Activated naive CD8-positive, alpha-beta T cell (primary cell): ENCODE results near the gene FAM180A.

Experiments used
- H3K27ac Mint-ChIP-seq: one replicate; pipeline ENCODE4 v1.8.0; 2021; ENCODE audit warnings: mixed read lengths
- H3K27me3 Mint-ChIP-seq: one replicate; pipeline ENCODE4 v1.8.0; 2021; ENCODE audit warnings: mixed read lengths
- H3K36me3 Mint-ChIP-seq: one replicate; pipeline ENCODE4 v1.8.0; 2021; ENCODE audit warnings: mixed read lengths
- H3K4me1 Mint-ChIP-seq: one replicate; pipeline ENCODE4 v1.8.0; 2021; ENCODE audit warnings: low read depth, mixed read lengths
- H3K4me3 Mint-ChIP-seq: one replicate; pipeline ENCODE4 v1.8.0; 2021; ENCODE audit warnings: mild to moderate bottlenecking, mixed read lengths
- H3K9me3 Mint-ChIP-seq: one replicate; pipeline ENCODE4 v1.8.0; 2021; ENCODE audit warnings: low read depth, mixed read lengths

Gene FAM180A

GRCh38 chr7:135716677-135717238, 31.9 kb downstream of the FAM180A start:
- no peaks in the 10 kb centered on the region for H3K36me3 Mint-ChIP-seq

GRCh38 chr7:135715673-135716072, 32.9 kb downstream of the FAM180A start:
- Mint-ChIP-seq H3K9me3 (no peaks in the 10 kb centered on the region), H3K4me1 (no peaks in the 10 kb centered on the region), H3K36me3 (no peaks in the 10 kb centered on the region), H3K27ac (no peak overlapping the region), H3K27me3 (peaks cover 7% of the 10 kb centered on the region), H3K4me3 (no peak overlapping the region)

More at GRCh38 chr7:135716677-135717238, 31.9 kb downstream of the FAM180A start:
- no peaks in the 10 kb centered on the region for H3K9me3 Mint-ChIP-seq
- peaks cover 10% of the 10 kb centered on the region for H3K27me3 Mint-ChIP-seq
- H3K27ac Mint-ChIP-seq: no peak overlapping the region
- no peaks in the 10 kb centered on the region for H3K4me1 Mint-ChIP-seq
- H3K4me3 Mint-ChIP-seq: no peak overlapping the region

DNA sequence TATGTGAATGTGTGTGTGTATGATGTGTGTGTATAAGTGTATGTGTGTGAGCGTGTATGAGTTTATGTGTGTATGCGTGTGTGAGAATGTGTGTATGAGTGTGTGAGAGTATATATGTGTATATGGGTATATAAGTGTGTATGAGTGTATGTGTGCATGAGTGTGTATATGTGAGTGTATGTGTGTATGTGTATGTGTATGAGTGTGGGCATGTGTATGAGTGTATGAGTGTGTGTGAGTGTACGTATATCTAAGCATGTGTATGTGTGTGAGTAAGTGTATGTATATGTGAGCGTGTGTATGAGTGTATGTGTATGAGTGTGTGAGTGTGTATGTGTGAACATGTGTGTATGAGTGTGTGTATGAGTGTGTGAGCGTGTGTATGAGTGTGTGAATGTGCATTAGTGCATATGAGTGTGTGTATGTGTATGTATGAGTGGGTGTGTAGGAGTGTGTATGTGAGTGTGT, 33.5 kb downstream of the FAM180A start:
- H3K27ac Mint-ChIP-seq: no peak overlapping the region
- H3K27me3 Mint-ChIP-seq: peaks cover 7% of the 10 kb centered on the region
- no peaks in the 10 kb centered on the region for H3K4me1 Mint-ChIP-seq
- no peak overlapping the region for H3K4me3 Mint-ChIP-seq
- H3K36me3 Mint-ChIP-seq: no peaks in the 10 kb centered on the region
- H3K9me3 Mint-ChIP-seq: no peaks in the 10 kb centered on the region

GRCh38 chr7:135714534-135715009, 34.0 kb downstream of the FAM180A start:
- Mint-ChIP-seq H3K4me3 (no peak overlapping the region), H3K27ac (no peak overlapping the region), H3K36me3 (no peaks in the 10 kb centered on the region), H3K27me3 (peaks cover 7% of the 10 kb centered on the region), H3K4me1 (no peaks in the 10 kb centered on the region), H3K9me3 (no peaks in the 10 kb centered on the region)

GRCh38 chr7:135713836-135714470, 34.7 kb downstream of the FAM180A start:
- no peaks in the 10 kb centered on the region for H3K4me1 Mint-ChIP-seq
- H3K4me3 Mint-ChIP-seq: no peak overlapping the region
- no peaks in the 10 kb centered on the region for H3K36me3 Mint-ChIP-seq
- no peaks in the 10 kb centered on the region for H3K9me3 Mint-ChIP-seq
- peaks cover 7% of the 10 kb centered on the region for H3K27me3 Mint-ChIP-seq
- no peak overlapping the region for H3K27ac Mint-ChIP-seq

DNA sequence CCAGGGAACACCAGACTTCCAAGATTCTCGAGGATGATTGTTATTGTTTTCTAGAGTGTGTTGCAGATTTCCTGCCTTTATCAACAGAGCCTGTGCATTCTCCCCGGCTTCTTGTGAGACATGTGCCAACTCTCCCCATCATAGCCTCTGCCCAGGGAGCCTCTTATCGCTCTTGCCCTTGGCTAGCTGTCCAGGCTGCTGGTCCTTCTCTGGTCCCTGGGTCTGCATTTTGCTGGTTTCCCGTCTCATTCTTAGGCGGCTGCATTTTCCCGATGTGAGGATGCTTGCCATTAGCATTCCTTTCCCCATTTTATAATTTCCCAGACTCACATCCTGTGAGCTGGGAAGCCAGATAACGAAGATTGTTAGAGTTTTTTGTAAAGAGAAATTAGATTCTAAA, 35.8 kb downstream of the FAM180A start:
- Mint-ChIP-seq H3K27me3 (peaks cover under 1% of the 10 kb centered on the region), H3K9me3 (no peaks in the 10 kb centered on the region), H3K4me3 (no peak overlapping the region), H3K36me3 (no peaks in the 10 kb centered on the region), H3K4me1 (no peaks in the 10 kb centered on the region), H3K27ac (no peak overlapping the region)

DNA sequence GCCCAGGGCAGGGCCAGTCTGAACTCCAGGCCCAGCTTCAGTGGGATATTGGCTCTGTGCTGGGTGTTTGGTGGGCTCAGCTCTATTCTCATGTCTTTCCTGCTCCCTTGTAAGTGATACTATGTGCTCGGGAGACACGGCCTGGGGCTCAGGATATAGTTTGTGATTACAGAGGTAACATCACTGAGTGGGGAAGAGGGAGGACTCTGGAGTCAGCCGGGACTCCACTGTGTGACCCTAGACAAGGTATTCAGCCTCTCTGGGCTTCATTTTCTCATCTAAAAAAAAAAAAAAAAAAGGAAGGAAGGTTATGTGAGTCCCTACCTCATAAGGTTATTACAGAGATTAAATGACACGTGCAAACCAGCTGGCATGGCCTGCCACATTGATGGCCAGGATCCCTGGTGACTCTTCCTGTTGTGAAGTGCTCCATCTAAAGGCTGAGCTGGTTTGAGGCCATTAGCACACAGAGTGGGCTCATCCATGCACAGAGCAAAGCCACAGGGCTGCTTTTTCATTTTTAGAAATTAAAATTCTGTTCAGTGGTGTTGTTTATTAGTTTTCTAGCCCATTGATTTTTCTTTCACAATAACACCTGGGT, 36.3 kb downstream of the FAM180A start:
- no peaks in the 10 kb centered on the region for H3K36me3 Mint-ChIP-seq
- no peaks in the 10 kb centered on the region for H3K27me3 Mint-ChIP-seq
- no peaks in the 10 kb centered on the region for H3K4me1 Mint-ChIP-seq
- H3K27ac Mint-ChIP-seq: no peak overlapping the region
- H3K4me3 Mint-ChIP-seq: no peak overlapping the region
- no peaks in the 10 kb centered on the region for H3K9me3 Mint-ChIP-seq

- H3K27me3 Mint-ChIP-seq: no peaks in the 10 kb centered on the region
- H3K4me3 Mint-ChIP-seq: no peak overlapping the region
- no peaks in the 10 kb centered on the region for H3K9me3 Mint-ChIP-seq
- H3K4me1 Mint-ChIP-seq: no peaks in the 10 kb centered on the region
- no peak overlapping the region for H3K27ac Mint-ChIP-seq
- H3K36me3 Mint-ChIP-seq: no peaks in the 10 kb centered on the region
These were observed 37.5 kb downstream of the FAM180A start for GRCh38 chr7:135711139-135711469.

DNA sequence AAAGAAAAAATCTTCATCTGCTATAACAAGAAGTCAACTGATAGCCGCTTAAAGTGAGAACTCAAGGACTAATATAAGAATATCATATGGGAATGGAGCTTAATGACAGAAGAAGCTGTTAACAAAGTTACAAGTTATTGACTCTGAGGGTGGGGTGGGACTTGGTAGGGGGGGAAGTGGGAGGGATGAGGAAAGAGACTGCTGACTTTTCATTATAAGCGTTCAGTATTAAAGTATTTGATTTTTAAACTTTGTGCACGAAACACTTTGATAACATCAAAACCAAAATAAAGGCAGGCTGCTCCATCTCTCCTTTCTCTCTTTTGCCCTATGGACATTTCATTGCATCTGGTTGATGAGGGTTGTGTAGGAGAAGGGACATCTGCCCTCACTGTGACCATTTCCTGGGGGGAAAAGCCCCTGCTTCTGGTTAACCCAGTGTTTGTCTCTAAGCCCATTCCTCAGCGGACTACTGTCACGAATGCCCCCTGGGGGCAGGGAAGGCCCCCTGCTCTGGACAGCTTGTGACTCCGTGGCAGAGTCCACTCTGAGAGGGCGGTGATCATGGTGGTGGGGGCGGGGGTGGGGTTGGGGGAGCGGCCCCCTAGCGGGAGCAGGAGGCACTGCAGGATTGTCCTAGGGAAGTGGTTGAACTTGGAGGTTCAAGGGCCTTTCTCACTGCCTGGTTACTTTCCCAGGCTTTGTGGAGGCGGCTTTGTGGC, 38.0 kb downstream of the FAM180A start:
- H3K4me3 Mint-ChIP-seq: no peak overlapping the region
- no peaks in the 10 kb centered on the region for H3K36me3 Mint-ChIP-seq
- no peaks in the 10 kb centered on the region for H3K9me3 Mint-ChIP-seq
- no peaks in the 10 kb centered on the region for H3K27me3 Mint-ChIP-seq
- no peaks in the 10 kb centered on the region for H3K4me1 Mint-ChIP-seq
- no peak overlapping the region for H3K27ac Mint-ChIP-seq

- H3K27me3 Mint-ChIP-seq: no peaks in the 10 kb centered on the region
- H3K27ac Mint-ChIP-seq: no peak overlapping the region
- no peaks in the 10 kb centered on the region for H3K4me1 Mint-ChIP-seq
- H3K4me3 Mint-ChIP-seq: no peak overlapping the region
- no peaks in the 10 kb centered on the region for H3K36me3 Mint-ChIP-seq
- H3K9me3 Mint-ChIP-seq: no peaks in the 10 kb centered on the region
These were observed 39.1 kb downstream of the FAM180A start for GRCh38 chr7:135709508-135709907.

- Mint-ChIP-seq H3K4me1 (no peaks in the 10 kb centered on the region), H3K27ac (no peak overlapping the region), H3K9me3 (no peaks in the 10 kb centered on the region), H3K36me3 (no peaks in the 10 kb centered on the region), H3K4me3 (no peak overlapping the region), H3K27me3 (no peaks in the 10 kb centered on the region)
These were observed 40.6 kb downstream of the FAM180A start for GRCh38 chr7:135708041-135708440.

DNA sequence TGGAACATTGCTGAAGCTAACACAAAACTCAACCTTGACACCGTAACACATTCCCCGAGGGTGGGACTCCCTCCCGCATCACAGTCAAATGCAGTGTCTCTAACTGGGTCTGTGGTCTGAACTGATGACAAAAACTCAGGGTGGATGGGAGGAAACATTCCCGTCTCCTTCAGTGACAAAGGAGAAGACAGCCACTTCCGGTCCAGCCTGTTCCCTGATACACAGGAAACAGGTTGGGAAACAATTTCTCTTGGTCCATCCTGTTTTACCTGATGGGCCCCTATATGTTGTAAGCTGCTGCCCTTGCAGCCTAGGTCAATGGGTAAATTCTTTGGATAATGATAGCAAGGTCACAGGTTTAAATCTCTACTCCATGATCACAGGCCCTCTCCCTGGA, 41.0 kb downstream of the FAM180A start:
- Mint-ChIP-seq H3K27ac (no peak overlapping the region), H3K4me1 (no peaks in the 10 kb centered on the region), H3K27me3 (no peaks in the 10 kb centered on the region), H3K9me3 (no peaks in the 10 kb centered on the region), H3K4me3 (no peak overlapping the region), H3K36me3 (no peaks in the 10 kb centered on the region)

GRCh38 chr7:135706858-135707569, 41.6 kb downstream of the FAM180A start:
- Mint-ChIP-seq H3K27me3 (no peaks in the 10 kb centered on the region), H3K4me1 (no peaks in the 10 kb centered on the region), H3K9me3 (no peaks in the 10 kb centered on the region), H3K36me3 (no peaks in the 10 kb centered on the region), H3K27ac (no peak overlapping the region), H3K4me3 (no peak overlapping the region)

DNA sequence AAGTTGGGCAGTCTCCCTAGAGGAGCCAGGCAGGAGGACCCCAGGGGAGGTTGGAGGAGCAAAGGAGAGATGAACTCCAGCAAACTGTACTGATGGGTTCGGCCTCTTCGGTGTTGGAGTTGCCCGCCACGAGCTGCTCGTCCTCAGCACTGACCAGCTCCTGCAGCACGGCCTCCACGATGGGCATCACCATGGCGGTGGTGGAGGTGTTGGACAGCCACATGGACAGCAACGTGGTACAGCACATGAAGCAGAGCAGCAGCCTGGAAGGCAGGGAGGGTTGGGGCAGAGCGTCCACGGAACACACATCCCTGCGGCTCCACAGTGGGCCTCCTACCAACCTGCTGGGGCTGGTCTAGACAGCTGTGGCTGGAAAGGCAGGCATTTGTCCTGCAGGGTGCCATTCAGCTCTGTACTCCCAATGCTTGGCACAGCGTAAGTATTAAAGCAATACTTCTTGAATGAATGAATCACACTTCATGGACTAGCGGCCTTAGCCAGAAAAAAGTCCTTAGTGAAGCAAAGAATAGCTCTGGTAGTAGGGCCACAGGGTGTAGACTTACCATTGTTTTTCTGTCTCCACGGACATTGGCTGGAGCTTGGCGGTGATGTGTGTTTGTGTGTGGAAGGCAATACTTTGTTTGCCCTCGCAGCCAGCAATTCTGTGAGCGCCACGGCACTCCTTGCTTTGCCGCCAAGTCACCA, 42.4 kb downstream of the FAM180A start:
- no peaks in the 10 kb centered on the region for H3K4me1 Mint-ChIP-seq
- H3K36me3 Mint-ChIP-seq: no peaks in the 10 kb centered on the region
- H3K27ac Mint-ChIP-seq: no peak overlapping the region
- no peak overlapping the region for H3K4me3 Mint-ChIP-seq
- H3K9me3 Mint-ChIP-seq: no peaks in the 10 kb centered on the region
- no peaks in the 10 kb centered on the region for H3K27me3 Mint-ChIP-seq
